ENCODE data around the gene SLC41A3. TPM values are rescaled to one million over a fixed set of nuclear protein-coding genes. Genes with fewer than 3 reads are reported as not detected.

SLC41A3 gene
- total and polyA plus RNA-seq, 10 of the 15 experiments (the other 5 are each of a cell fraction or from before 2014, with no cell fraction given), result 8.3 to 29.5 (median 16.7) TPM

GRCh38 chr3:126033765-126034164 is 50.2 kb downstream of the SLC41A3 start (continued):
- TF ChIP-seq, protein P1, sequence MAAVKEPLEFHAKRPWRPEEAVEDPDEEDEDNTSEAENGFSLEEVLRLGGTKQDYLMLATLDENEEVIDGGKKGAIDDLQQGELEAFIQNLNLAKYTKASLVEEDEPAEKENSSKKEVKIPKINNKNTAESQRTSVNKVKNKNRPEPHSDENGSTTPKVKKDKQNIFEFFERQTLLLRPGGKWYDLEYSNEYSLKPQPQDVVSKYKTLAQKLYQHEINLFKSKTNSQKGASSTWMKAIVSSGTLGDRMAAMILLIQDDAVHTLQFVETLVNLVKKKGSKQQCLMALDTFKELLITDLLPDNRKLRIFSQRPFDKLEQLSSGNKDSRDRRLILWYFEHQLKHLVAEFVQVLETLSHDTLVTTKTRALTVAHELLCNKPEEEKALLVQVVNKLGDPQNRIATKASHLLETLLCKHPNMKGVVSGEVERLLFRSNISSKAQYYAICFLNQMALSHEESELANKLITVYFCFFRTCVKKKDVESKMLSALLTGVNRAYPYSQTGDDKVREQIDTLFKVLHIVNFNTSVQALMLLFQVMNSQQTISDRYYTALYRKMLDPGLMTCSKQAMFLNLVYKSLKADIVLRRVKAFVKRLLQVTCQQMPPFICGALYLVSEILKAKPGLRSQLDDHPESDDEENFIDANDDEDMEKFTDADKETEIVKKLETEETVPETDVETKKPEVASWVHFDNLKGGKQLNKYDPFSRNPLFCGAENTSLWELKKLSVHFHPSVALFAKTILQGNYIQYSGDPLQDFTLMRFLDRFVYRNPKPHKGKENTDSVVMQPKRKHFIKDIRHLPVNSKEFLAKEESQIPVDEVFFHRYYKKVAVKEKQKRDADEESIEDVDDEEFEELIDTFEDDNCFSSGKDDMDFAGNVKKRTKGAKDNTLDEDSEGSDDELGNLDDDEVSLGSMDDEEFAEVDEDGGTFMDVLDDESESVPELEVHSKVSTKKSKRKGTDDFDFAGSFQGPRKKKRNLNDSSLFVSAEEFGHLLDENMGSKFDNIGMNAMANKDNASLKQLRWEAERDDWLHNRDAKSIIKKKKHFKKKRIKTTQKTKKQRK (IDR thresholded peaks at IDR 0.05; ENCODE audit: low read depth, low read length), result no peak
- TF ChIP-seq, protein P2, sequence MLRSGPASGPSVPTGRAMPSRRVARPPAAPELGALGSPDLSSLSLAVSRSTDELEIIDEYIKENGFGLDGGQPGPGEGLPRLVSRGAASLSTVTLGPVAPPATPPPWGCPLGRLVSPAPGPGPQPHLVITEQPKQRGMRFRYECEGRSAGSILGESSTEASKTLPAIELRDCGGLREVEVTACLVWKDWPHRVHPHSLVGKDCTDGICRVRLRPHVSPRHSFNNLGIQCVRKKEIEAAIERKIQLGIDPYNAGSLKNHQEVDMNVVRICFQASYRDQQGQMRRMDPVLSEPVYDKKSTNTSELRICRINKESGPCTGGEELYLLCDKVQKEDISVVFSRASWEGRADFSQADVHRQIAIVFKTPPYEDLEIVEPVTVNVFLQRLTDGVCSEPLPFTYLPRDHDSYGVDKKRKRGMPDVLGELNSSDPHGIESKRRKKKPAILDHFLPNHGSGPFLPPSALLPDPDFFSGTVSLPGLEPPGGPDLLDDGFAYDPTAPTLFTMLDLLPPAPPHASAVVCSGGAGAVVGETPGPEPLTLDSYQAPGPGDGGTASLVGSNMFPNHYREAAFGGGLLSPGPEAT (IDR thresholded peaks at IDR 0.05; ENCODE audit: low read depth), result no peak
- TF ChIP-seq MYC (IDR thresholded peaks at IDR 0.05; ENCODE audit: insufficient read depth, insufficient read length, insufficient replicate concordance, low read length, severe bottlenecking), result no peak

- FAIRE-seq (no peak), ATAC-seq (no peak), DNase-seq (ENCODE audit: low read depth, low spot score) (no peak)
- RAD21 ChIA-PET (ENCODE audit: unreplicated experiment), result no interaction called here
- no peak overlapping the region for H3K4me2 ChIP-seq (ENCODE audit: control insufficient read depth, insufficient read depth)
- WGBS (ENCODE audit: insufficient coverage, insufficient replicate concordance, low lambda C conversion rate, missing lambda C conversion rate), result 47% methylated on average over 3 of the region's 3 CpGs
- H3K4me3 ChIP-seq, result no peak overlapping the region
- no peaks in the 10 kb centered on the region for H3K79me2 ChIP-seq (ENCODE audit: control insufficient read depth, insufficient read depth, low read length)
- intact Hi-C loops (cut with micrococcal nuclease; ENCODE audit: unreplicated experiment), result no loop called here
- in situ Hi-C loops (cut with MboI), result no loop called here
- no peaks in the 10 kb centered on the region for H3K27me3 ChIP-seq (replicated peaks in 1 of 2; ENCODE audit: control insufficient read depth in 2 of 2, insufficient read depth in 2 of 2, low read length in 1 of 2)
- TF ChIP-seq ZNF622 (IDR thresholded peaks at IDR 0.05) (no peak), TARDBP (IDR thresholded peaks at IDR 0.05; ENCODE audit: borderline replicate concordance) (no peak)
- TF ChIP-seq, protein P1 (IDR thresholded peaks at IDR 0.05; ENCODE audit: low read depth, low read length), result no peak
- TF ChIP-seq, protein P3, sequence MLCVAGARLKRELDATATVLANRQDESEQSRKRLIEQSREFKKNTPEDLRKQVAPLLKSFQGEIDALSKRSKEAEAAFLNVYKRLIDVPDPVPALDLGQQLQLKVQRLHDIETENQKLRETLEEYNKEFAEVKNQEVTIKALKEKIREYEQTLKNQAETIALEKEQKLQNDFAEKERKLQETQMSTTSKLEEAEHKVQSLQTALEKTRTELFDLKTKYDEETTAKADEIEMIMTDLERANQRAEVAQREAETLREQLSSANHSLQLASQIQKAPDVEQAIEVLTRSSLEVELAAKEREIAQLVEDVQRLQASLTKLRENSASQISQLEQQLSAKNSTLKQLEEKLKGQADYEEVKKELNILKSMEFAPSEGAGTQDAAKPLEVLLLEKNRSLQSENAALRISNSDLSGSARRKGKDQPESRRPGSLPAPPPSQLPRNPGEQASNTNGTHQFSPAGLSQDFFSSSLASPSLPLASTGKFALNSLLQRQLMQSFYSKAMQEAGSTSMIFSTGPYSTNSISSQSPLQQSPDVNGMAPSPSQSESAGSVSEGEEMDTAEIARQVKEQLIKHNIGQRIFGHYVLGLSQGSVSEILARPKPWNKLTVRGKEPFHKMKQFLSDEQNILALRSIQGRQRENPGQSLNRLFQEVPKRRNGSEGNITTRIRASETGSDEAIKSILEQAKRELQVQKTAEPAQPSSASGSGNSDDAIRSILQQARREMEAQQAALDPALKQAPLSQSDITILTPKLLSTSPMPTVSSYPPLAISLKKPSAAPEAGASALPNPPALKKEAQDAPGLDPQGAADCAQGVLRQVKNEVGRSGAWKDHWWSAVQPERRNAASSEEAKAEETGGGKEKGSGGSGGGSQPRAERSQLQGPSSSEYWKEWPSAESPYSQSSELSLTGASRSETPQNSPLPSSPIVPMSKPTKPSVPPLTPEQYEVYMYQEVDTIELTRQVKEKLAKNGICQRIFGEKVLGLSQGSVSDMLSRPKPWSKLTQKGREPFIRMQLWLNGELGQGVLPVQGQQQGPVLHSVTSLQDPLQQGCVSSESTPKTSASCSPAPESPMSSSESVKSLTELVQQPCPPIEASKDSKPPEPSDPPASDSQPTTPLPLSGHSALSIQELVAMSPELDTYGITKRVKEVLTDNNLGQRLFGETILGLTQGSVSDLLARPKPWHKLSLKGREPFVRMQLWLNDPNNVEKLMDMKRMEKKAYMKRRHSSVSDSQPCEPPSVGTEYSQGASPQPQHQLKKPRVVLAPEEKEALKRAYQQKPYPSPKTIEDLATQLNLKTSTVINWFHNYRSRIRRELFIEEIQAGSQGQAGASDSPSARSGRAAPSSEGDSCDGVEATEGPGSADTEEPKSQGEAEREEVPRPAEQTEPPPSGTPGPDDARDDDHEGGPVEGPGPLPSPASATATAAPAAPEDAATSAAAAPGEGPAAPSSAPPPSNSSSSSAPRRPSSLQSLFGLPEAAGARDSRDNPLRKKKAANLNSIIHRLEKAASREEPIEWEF (IDR thresholded peaks at IDR 0.05; ENCODE audit: insufficient replicate concordance, low read depth, low read length), result no peak
- no peak overlapping the region for H3K9ac ChIP-seq (ENCODE audit: control insufficient read depth, insufficient read depth, low read length)
- H3K27ac ChIP-seq (ENCODE audit: control insufficient read depth, insufficient read depth), result no peak overlapping the region
- SMC1A ChIA-PET (ENCODE audit: uncharacterized antibody, unreplicated experiment), result no interaction called here
- H3K9me3 ChIP-seq (replicated peaks; ENCODE audit: control insufficient read depth, insufficient read depth, low read length), result no peaks in the 10 kb centered on the region; the same call in 2 of the 3 replicates
- CTCF ChIA-PET, result no interaction called here
- H4K20me1 ChIP-seq (ENCODE audit: control insufficient read depth, insufficient read depth), result no peaks in the 10 kb centered on the region
- BruUV-seq (replicated peaks), result no TSS peak
- H3K4me1 ChIP-seq (ENCODE audit: control insufficient read depth, insufficient read depth, low read length), result no peaks in the 10 kb centered on the region
- POLR2A ChIA-PET, result no interaction called here
- no peak overlapping the region for H2AFZ ChIP-seq (ENCODE audit: control insufficient read depth, low read depth, low read length)
- no peaks in the 10 kb centered on the region for H3K36me3 ChIP-seq (ENCODE audit: control insufficient read depth in 2 of 2, insufficient read depth in 2 of 2, low read length in 1 of 2)
Observed at GRCh38 chr3:126033051-126033745, 50.7 kb downstream of the SLC41A3 start.
